B cell (primary cell): ENCODE results near the gene C16orf54. TPM values are rescaled to one million over a fixed set of nuclear protein-coding genes. Genes with fewer than 3 reads are reported as not detected.
A peak's percentile ranks its signal among the peaks of the same experiment; 100 is the strongest.

Experiments used
- ATAC-seq: fragments of 200-7000 bp; cut with Tn5 transposase; one replicate; pipeline ENCODE4 v1.10.0; 2021; ENCODE audit warnings: low read depth, mild to moderate bottlenecking, moderate number of reproducible peaks, moderate library complexity
- CTCF ChIA-PET: fragments of 350-600 bp; sonication (Branson Sonifier 250); formaldehyde crosslinking; loops from one replicate; lab custom pipeline; 2021; ENCODE audit warnings: antibody characterized with exemption, inconsistent platforms; lab: Charles Lee
- POLR2A ChIA-PET: fragments of 350-600 bp; sonication (Branson Sonifier 250); formaldehyde crosslinking; loops from one replicate; lab custom pipeline; 2021; ENCODE audit warnings: antibody characterized with exemption; lab: Charles Lee
- DNase-seq: peaks from one replicate; pipeline ENCODE4 v3.0.0; 2013
- H2AFZ ChIP-seq: 2 replicates; pipeline ENCODE4 v1.6.1; 2012; ENCODE audit warnings: mild to moderate bottlenecking, low read depth, low read length; ENCODE audit not compliant: insufficient read depth, poor library complexity, severe bottlenecking
- H3K27ac ChIP-seq, 2 donors: 1 replicate in 1 of 2; 2 replicates in 1 of 2; pipeline ENCODE4 v1.5.1; 2012 to 2013; ENCODE audit warnings: low read length in 2 of 2, mild to moderate bottlenecking in 2 of 2, moderate library complexity in 1 of 2
- H3K27me3 ChIP-seq, 4 experiments: fragments of 200-600 bp in 1 of 4; sonication (generic) in 1 of 4; replicated peaks in 1 of 4; 1 replicate in 2 of 4; 2 replicates in 2 of 4; pipeline versions ENCODE4 v1.6.1 to v1.7.0; 2013 to 2016; ENCODE audit warnings: low read length in 3 of 4, mild to moderate bottlenecking in 2 of 4, mixed read lengths in 1 of 4, moderate library complexity in 1 of 4; ENCODE audit not compliant: insufficient read depth in 4 of 4, control insufficient read depth in 3 of 4; ENCODE audit errors: control extremely low read depth in 1 of 4
- H3K36me3 ChIP-seq, 2 experiments: replicated peaks in 1 of 2; 1 replicate in 1 of 2; 2 replicates in 1 of 2; pipeline versions ENCODE4 v1.6.1 to v1.7.1; 2013; ENCODE audit warnings: low read length in 1 of 2; ENCODE audit not compliant: insufficient read depth in 2 of 2, control insufficient read depth in 1 of 2; ENCODE audit errors: control extremely low read depth in 1 of 2, extremely low read depth in 1 of 2
- H3K4me1 ChIP-seq, 2 donors: fragments of 200-600 bp in 1 of 2; sonication (generic) in 1 of 2; 1 replicate in 1 of 2; 2 replicates in 1 of 2; pipeline versions ENCODE4 v1.5.1 to v1.6.1; 2013 to 2017; ENCODE audit warnings: low read length in 2 of 2; ENCODE audit not compliant: control insufficient read depth in 2 of 2, insufficient read depth in 2 of 2
- H3K4me2 ChIP-seq: replicated peaks from 2 replicates; pipeline ENCODE3; 2012; ENCODE audit warnings: mild to moderate bottlenecking, low read depth, low read length; ENCODE audit not compliant: poor library complexity, severe bottlenecking
- H3K4me3 ChIP-seq, 5 experiments: fragments of 200-600 bp in 1 of 5; sonication (generic) in 1 of 5; 1 replicate in 3 of 5; 2 replicates in 2 of 5; pipeline versions ENCODE4 v1.5.1 to v1.7.0; 2011 to 2016; ENCODE audit warnings: low read length in 4 of 5, mild to moderate bottlenecking in 4 of 5, low read depth in 2 of 5, control low read depth in 1 of 5, moderate library complexity in 1 of 5; ENCODE audit not compliant: insufficient read depth in 1 of 5; ENCODE audit errors: control extremely low read depth in 1 of 5, extremely low read depth in 1 of 5
- H3K79me2 ChIP-seq: fragments of 200-600 bp; sonication (generic); one replicate; pipeline ENCODE4 v1.6.0; 2016; ENCODE audit warnings: low read length; ENCODE audit not compliant: control insufficient read depth, insufficient read depth
- H3K9ac ChIP-seq: fragments of 200-600 bp; sonication (generic); 2 replicates; pipeline ENCODE4 v1.6.1; 2017; ENCODE audit warnings: mild to moderate bottlenecking, low read length, moderate library complexity
- H3K9me3 ChIP-seq, 3 donors: one replicate each; pipeline versions ENCODE4 v1.6.1 to v1.7.1; 2013; ENCODE audit warnings: low read length in 2 of 3; ENCODE audit not compliant: control insufficient read depth in 2 of 3, insufficient read depth in 1 of 3; ENCODE audit errors: control extremely low read depth in 1 of 3
- H4K20me1 ChIP-seq: 2 replicates; pipeline ENCODE4 v1.6.0; 2012; ENCODE audit warnings: mild to moderate bottlenecking, low read length; ENCODE audit not compliant: insufficient read depth, control insufficient read depth, poor library complexity, severe bottlenecking
- H3K27ac Mint-ChIP-seq: one replicate; pipeline ENCODE4 v1.8.0; 2021; ENCODE audit warnings: mixed read lengths
- H3K27me3 Mint-ChIP-seq: one replicate; pipeline ENCODE4 v1.8.0; 2021; ENCODE audit warnings: mixed read lengths
- H3K4me1 Mint-ChIP-seq: one replicate; pipeline ENCODE4 v1.8.0; 2021; ENCODE audit warnings: mixed read lengths
- H3K4me3 Mint-ChIP-seq: one replicate; pipeline ENCODE4 v1.8.0; 2021; ENCODE audit warnings: mixed read lengths
- H3K9me3 Mint-ChIP-seq: one replicate; pipeline ENCODE4 v1.8.0; 2022; ENCODE audit warnings: mixed read lengths; ENCODE audit not compliant: insufficient read depth
- EZH2 ChIP-seq: IDR thresholded peaks from 2 replicates; pipeline ENCODE4 v1.6.1; 2012; ENCODE audit warnings: borderline replicate concordance, low read depth, mild to moderate bottlenecking, moderate library complexity, low read length; ENCODE audit not compliant: insufficient read depth, poor library complexity, severe bottlenecking
- WGBS: methylation state at CpG from one replicate; pipeline ENCODE4 v1.1.5; 2013; ENCODE audit warnings: missing lambda C conversion rate; ENCODE audit not compliant: insufficient coverage; 5-methylcytosine and 5-hydroxymethylcytosine counted together
- intact Hi-C: fragments of 100-400 bp; cut with micrococcal nuclease; formaldehyde crosslinking; loops from one replicate; pipeline ENCODE4 v1.10.0; 2022
- polyA plus RNA-seq: library from polyadenylated mRNA; depleted of rRNA; stranded (reverse); fragments of >200 nt; gene quantifications from 2 replicates; pipeline ENCODE4 v1.2.3, GENCODE V29; 2012
- total RNA-seq, 2 donors: library from RNA; stranded (reverse); fragments of 120-200 nt in 1 of 2; gene quantifications; 1 replicate in 1 of 2; 2 replicates in 1 of 2; pipeline versions ENCODE4 v1.2.3 to v1.2.4, GENCODE V29; 2013 to 2022
- TF ChIP-seq, protein P1 (sequence below): fragments of 200-600 bp; IDR thresholded peaks from one replicate; pipeline ENCODE4 v1.8.0; 2022; ENCODE audit warnings: antibody characterized with exemption, mild to moderate bottlenecking

The C16orf54 gene
- total and polyA plus RNA-seq, 2 donors (not counting 1 experiment from before 2014, with no cell fraction given) = 44.0 to 68.3 TPM

GRCh38 chr16:29790183-29790948 is 44.6 kb upstream of the C16orf54 start, which contains the start of gene KIF22:
Gene KIF22, plus strand, starts transcription at chr16:29790751. Its CDS starts 9 bp downstream, at chr16:29790760.
- CTCF ChIA-PET = interaction anchor here (0.6 to 3.8 kb wide), 22 partner anchors 10 to 90 kb away, joined by 3 to 25 read pairs (median 6); partner anchors contain the start of genes MAZ, MVP and PAGR1
- Histone ChIP-seq H3K36me3 (no peaks in the 10 kb centered on the region), H3K27ac (peak within 1 kb of the TSS; percentile 75 to 77), H3K4me3 (peak within 1 kb of the TSS; percentile 65 to 93 (median 78)), H3K79me2 (peaks cover 47% of the 10 kb centered on the region), H4K20me1 (no peaks in the 10 kb centered on the region), H3K4me2 (peak within 1 kb of the TSS; percentile 98), H3K9me3 (no peaks in the 10 kb centered on the region), H3K27me3 (no peaks in the 10 kb centered on the region), H3K4me1 (peaks cover 19 to 34% of the 10 kb centered on the region in 2 donors), H3K9ac (peak within 1 kb of the TSS; percentile 87), H2AFZ (peak within 1 kb of the TSS; percentile 89)
- H3K27me3 Mint-ChIP-seq = no peaks in the 10 kb centered on the region
- DNase-seq = peak; percentile 100
- intact Hi-C loops = loop anchor here (1.0 to 5.0 kb wide), 7 partner anchors 15 to 206 kb away; partner anchors contain the start of genes CDIPT, INO80E, PAGR1 and TAOK2
- H3K9me3 Mint-ChIP-seq = no peaks in the 10 kb centered on the region
- WGBS = 2% methylated on average over 67 of the region's 67 CpGs
- ATAC-seq = peak; percentile 96
- peaks cover 34% of the 10 kb centered on the region for H3K4me1 Mint-ChIP-seq
- peak within 1 kb of the TSS; percentile 99 for H3K4me3 Mint-ChIP-seq
- POLR2A ChIA-PET = interaction anchor here (0.6 to 2.5 kb wide), 16 partner anchors 11 to 1443 kb away, joined by 3 to 24 read pairs (median 4); partner anchors contain the start of genes C16orf54, MAZ, PAGR1 and PRRT2
- TF ChIP-seq, protein P1, sequence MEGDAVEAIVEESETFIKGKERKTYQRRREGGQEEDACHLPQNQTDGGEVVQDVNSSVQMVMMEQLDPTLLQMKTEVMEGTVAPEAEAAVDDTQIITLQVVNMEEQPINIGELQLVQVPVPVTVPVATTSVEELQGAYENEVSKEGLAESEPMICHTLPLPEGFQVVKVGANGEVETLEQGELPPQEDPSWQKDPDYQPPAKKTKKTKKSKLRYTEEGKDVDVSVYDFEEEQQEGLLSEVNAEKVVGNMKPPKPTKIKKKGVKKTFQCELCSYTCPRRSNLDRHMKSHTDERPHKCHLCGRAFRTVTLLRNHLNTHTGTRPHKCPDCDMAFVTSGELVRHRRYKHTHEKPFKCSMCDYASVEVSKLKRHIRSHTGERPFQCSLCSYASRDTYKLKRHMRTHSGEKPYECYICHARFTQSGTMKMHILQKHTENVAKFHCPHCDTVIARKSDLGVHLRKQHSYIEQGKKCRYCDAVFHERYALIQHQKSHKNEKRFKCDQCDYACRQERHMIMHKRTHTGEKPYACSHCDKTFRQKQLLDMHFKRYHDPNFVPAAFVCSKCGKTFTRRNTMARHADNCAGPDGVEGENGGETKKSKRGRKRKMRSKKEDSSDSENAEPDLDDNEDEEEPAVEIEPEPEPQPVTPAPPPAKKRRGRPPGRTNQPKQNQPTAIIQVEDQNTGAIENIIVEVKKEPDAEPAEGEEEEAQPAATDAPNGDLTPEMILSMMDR = peak; percentile 84
- TF ChIP-seq EZH2 = no peak
- H3K27ac Mint-ChIP-seq = peak within 1 kb of the TSS; percentile 99
